ENCODE results near the gene XPO4.
"Not testable (repeated sequence)": the region's sequence is repeated elsewhere in the genome, so short reads cannot be mapped to it uniquely, and the experiment has no call there.

The XPO4 gene

DNA sequence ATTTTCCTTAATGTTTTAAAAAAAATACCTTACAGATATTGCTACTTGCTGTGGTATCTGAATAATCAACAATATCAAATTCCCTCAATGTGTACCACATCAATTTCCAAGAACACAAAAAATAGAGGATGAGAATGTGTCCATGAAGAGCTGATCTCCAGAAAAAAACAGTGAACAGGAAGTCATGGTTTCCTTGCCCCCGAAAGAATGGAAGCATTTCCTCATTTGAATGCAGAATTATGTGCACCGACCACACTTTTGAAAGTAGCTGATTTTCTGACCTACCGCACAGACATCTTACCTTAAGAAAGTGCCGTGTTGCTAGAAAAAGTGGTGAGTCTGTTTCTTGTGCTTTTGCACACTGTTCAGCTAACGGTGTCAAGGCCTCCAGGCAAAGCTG lies 115.4 kb downstream of the XPO4 start:
- no peak for DNase-seq (ENCODE audit: low spot score)

DNA sequence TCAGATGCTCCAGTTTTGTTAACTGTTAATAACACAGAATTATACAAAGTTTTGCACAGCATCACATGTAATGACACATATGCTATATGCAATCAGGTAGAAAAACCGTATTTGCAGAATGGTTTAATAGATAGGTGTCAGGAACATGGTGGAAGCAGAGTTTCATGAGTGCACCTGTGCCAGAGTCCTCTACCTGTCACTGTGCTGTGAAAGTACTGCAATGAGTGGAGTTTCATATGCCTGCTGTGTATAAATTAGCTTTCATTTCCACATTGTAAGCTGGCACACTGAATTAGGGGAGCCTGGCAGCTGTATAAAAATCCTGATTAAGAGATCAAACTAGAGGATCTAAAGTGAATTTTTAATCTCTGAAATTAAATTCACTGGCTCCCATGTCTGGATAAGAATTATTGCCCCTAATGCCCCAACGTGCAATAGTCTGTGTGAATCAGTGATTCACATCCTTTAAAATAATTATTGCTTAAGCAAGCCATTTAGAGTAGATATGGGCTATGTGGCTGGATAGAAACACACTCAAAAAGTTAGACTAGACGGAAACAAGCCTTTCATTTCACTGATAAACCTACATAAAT lies 120.3 kb downstream of the XPO4 start:
- no peak for DNase-seq (ENCODE audit: low spot score)

DNA sequence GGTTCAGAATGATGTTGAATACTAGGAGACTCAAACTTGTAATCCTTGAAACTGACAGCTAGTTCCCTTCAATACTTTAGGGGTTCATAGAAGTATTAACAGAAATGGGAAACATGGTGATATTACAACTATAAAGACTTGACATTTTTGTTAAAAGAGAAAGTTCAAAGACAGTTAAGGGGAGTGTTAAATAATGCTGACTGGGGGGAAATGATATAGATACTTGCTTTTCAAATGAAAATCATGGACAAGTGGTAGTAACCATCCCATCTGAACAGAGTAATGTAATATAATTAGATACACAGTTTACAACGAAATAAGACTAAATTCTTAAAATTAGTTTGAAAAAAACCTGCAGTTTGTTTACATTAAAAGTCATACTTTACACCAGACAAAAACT lies 122.2 kb downstream of the XPO4 start:
- DNase-seq (ENCODE audit: low spot score): no peak

DNA sequence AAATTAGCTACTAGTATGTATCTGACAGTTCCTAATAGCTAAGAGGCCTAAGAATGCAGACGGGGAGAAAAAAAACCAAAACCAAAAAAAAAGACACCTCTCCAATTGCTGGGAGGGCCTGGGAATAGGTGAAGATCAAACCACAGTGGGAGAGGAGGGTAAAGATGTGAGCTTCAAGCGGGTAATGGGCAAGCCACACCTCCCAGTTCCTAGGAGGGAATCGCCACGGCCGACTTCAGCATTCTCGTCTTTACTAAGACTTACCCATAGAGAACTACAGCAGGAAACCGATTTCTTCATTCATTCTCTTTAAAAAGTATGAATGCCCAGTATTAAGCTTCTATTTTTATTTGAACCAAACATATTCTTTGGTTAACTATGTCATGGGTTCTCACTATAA lies 123.1 kb downstream of the XPO4 start:
- DNase-seq (ENCODE audit: low spot score): no peak

DNA sequence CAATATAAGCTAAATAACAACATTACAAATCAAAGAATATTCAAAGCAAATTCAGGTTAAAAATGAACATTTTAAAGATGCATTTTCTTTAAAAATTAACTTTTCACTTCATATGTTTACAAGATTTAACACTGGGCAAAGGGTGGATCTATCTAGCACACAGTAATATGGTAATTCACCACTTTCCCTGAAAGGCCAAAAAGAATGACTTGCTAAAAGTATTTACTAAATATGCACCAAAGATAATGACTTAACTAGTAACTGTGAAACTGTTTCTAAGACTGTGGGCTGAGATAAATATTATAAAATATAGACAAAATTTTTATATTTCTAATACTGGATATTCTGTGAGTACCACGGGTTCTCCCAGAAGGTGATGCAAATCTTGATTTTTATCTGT lies 124.2 kb downstream of the XPO4 start:
- no peak for DNase-seq (ENCODE audit: low spot score)

DNA sequence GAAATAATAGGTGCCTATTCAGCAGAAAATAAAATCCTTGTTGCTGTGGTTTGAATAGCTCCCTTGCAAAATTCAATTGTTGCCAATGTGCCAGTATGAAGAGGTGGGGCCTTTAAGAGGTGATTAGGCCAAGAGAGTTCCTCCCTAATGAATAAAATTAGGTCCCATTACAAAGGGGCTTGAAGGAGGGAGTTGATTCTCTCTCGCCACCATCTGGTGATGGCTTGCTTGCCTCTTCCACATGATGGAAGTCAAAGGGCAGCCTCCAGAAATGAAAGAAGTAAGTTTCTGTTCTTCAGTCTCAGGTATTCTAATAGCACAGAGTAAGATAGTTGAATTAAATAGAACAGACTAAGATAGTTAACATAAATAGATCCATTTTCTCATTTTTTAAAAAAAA lies 125.8 kb downstream of the XPO4 start:
- DNase-seq (ENCODE audit: low spot score): no peak

DNA sequence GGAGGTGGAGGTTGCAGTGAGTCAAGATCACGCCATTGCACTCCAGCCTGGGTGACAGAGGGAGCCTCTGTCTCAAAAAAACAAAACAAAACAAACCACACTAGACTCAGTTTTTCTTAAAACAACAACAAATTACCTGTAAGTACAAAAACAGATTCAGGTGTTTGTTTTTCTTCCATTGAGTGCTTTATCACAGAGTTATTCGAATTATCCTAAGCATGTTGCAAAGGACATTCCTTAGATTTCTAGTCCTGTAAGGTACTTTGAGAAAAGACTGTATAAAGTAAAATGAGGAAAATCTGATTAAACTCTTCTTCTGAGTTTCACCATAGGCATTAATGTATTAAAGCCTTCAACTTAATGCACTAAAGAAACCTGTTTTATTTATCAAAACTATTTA lies 126.6 kb downstream of the XPO4 start:
- DNase-seq (ENCODE audit: low spot score): no peak

DNA sequence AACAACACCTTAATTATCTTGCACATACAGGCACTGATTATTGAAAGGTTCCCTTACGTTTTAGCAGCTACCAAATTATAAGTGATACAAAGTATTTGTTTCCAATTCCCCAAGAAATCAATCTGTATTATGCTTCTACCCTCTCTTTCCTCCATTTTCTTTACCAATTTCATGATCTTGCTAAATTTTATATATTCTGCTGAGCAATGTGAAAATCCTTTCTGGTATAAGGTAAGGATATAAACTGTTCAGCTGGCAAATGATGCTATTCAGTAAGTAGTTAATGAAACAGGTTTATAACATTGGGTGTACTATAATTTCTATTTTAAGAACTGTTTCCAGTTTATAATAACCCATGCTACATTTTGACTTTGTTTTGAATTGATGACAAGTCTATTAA lies 127.8 kb downstream of the XPO4 start:
- DNase-seq (ENCODE audit: low spot score): no peak

DNA sequence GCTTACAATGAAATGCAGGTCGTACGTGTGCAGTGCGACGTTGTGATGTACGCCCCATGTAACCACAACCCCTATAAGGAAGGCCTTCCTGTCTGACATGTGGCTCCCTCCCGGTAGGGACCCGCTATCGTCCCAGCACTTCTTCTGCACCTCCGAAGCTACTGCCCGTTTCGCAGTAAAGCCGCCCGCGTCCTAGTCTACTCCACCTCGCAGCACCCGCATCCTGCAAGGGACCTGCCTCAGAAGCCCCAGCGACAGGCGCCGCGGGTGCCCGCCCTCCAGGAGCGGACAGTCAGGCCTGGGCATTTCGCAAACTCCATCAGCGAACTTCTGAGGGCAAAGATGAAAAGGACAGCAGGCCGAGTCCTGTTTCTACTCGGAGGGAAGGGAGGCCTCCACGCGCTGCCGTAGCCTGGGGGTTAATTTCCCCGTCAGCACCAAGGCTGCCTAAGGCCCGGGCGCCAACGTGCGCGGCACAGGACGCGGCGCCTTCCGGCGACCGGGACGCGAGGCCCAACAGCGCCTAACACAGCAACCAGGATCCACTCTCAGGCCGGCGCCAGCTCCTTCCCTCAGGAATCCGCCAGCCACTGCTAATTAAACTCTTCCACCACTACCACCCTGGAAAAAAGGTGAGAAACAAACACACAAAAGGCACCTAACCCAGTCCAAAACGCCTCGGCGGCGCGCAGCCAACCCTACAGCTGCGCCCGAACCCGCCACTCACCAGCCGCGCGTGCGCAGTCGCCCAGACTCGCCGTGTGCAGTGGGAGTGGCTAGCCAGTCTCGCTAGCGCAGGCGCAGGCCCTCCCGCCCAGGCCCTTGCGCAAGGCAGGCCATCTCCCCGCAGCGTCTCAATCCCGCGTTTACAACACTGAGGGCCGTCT lies 129.1 kb downstream of the XPO4 start, which contains the start of gene EEF1AKMT1:
EEF1AKMT1 (minus strand) TSS at position 768 of the 887 bp plus-strand sequence. CDS start 16,363 bp downstream, outside the sequence.
- peak; percentile 94 for DNase-seq (ENCODE audit: low spot score)

DNA sequence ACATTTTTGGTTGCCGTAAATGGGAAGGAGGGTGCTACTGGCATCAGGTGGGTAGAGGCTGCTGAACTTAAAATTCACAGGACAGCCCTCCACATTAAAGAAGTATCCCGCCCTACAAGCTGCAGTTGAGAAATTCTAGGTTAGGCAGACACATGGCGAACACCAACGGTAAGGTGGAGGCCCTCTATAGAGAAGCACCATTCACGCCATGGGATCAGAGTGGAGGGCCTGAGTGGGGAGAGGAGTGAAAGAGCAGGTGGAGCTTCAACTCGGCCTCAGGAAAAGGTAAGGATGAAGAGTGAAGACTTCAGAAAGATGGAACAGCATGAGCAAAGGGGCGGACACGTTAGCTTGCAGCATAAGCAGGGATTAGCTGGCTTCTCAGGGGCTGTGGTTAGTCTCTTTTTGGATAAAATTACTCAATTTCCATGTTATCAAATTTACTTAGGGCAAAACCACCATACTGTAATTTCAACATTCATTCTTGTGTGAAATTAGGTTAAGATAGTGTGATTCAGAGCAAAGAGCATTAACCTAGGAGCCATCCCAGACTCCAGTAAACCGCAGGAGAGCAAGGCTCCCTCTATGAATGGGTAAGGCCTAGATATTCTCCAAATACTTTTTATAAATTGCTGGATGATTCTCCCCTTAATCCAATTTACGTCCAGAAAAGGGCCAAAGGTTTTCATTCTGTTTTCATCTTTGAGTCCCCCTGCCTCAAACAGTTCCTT lies 130.0 kb downstream of the XPO4 start:
- no peak for DNase-seq (ENCODE audit: low spot score)

DNA sequence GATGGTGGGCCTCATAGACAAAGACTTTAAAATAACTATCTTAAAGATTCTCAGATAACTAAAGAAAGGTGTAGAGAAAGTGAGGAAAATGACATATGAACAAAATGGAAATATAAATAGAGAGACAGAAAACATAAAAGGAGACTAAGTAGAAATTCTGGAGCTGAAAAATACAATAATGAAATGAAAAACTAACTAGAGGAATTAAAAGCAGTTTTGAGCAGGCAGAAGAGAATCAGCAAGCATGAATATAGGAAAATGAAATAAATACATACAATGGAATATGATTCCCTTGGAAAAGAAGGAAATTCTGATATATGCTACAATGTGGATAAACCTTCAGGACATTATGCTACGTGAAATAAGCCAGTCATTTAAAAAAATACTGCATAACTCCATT lies 132.7 kb downstream of the XPO4 start:
- DNase-seq (ENCODE audit: low spot score): no peak

DNA sequence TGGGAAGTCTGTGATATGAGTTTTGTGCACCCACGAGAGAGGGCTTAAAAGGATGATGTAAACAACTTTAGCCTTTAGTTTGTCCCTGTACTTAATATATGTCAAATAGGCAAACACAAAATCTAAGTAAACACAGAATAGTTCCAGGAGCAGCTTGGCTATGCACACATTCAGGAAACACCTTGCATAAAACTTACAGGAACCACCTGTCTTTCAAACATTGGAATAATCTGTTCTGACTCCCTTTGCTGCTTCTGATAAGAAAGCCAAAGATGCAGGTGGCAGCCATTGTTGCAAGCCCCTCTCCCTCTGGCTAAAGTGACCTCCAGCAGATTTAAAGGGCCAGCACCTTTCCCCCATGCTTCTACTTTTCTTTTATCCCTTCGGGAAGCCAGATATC lies 133.5 kb downstream of the XPO4 start:
- DNase-seq (ENCODE audit: low spot score): no peak

DNA sequence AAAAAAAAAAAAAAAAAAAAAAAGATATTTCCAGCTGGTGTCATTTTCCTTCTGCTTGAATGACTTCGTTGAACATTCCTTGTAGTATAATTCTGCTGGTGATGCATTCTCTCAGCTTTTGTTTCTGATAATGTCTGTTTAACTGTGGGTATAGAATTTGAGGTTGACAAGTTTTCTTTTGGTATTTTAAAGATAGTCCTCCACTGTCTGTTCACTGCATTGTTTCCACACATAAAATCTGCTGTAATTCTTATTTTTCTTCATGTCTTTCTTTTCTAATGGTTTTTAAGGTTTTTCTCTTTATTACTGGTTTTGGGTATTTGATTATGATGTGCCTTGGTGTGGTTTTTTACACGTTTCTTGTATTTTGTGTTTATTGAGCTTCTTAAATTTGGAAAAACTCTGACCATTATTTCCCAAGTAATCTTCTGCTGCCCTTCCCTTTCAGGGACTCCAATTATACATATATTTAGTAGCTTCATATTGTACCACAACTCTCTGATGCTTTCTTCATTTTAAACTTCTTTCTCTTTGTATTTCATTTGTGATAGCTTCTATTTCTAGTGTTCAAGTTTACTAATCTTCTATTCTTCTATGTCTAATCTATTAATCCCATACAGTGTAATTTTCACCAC lies 135.1 kb downstream of the XPO4 start:
- no peak for DNase-seq (ENCODE audit: low spot score)

DNA sequence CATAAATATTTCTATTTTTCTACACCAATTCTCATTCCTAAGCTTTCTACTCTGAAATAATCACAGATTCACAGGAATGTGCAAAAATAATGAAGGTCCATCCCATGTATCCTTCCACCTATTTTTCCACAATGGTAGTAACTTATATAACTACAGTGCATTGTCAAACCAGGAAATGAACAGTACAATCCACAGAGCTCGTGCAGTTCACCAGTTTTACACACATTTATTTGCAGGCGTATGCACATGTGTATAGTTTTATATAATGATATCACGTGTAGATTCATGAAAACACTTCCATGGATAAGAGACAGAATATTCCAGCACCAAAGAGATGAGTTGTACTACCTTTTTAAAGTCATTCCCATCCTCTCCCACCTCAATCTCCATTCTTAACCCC lies 141.7 kb downstream of the XPO4 start:
- no peak for DNase-seq (ENCODE audit: low spot score)

DNA sequence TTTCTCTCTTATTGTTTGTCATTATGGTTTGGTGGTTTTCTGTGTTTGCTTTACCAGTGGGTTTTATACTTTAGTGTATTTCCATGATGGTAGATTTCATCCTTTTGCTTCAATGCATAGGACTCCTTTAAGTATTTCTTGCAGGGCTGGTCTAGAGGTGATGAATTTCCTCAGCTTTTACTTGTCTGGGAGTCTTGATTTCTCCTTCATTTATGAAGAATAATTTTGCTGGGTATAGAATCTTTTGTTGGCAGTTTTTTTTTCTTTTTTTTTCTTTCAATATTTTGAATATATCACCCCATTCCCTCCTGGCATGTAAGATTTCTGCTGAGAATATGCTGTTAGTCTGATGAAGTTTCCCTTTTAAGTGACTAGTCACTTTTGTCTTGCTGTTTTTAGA lies 148.5 kb downstream of the XPO4 start:
- no peak for DNase-seq (ENCODE audit: low spot score)

DNA sequence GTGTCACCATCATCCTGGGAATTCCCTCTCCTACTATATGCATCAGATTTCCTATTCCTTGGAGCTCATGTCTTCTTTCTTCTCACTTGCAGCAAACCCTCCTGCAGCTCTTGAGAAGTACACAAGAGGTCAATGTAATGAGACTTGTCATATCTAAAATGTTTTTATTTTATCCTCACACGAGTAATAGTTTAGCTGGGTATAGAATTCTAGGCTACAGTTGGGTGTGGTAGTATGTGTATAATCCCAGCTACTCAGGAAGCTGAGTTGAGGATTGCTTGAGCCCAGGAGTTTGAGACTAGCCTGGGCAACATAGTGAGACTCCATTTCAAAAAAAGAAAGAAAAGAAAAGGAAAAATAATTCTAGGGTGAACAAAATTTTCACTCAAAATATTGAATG lies 153.2 kb downstream of the XPO4 start:
- no peak for DNase-seq (ENCODE audit: low spot score)

DNA sequence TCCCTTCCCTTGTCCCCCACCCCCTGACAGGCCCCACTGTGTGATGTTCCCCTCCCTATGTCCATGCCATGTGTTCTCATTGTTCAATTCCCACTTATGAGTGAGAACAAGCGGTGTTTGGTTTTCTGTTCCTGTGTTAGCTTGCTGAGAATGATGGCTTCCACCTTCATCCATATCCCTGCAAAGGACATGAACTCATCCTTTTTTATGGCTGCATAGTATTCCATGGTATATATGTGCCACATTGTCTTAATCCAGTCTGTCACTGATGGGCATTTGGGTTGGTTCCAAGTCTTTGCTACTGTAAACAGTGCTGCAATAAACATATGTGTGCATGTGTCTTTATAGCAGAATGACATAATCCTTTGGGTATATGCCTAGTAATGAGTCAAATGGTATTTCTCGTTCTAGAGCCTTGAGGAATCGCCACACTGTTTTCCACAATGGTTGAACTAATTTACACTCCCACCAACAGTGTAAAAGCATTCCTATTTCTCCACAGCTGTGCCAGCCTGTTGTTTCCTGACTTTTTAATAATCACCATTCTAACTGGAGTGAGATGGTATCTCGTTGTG lies 158.6 kb downstream of the XPO4 start:
- not testable (repeated sequence) for DNase-seq (ENCODE audit: low spot score)

DNA sequence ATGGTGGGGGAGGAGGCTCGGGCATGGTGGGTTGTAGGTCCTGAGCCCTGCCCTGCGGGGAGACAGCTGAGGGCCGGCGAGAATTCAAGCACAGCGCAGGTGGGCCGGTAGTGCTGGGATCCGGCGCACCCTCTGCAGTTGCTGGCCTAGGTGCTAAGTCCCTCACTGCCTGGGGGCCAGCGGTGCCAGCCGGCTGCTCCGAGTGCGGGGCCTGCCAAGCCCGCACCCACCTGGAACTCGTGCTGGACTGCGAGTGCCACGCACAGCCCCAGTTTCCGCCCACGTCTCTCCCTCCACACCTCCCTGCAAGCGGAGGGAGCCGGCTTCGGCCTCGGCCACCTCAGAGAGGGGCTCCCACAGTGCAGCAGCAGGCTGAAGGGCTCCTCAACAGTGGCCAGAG lies 162.5 kb downstream of the XPO4 start:
- no peak for DNase-seq (ENCODE audit: low spot score)

DNA sequence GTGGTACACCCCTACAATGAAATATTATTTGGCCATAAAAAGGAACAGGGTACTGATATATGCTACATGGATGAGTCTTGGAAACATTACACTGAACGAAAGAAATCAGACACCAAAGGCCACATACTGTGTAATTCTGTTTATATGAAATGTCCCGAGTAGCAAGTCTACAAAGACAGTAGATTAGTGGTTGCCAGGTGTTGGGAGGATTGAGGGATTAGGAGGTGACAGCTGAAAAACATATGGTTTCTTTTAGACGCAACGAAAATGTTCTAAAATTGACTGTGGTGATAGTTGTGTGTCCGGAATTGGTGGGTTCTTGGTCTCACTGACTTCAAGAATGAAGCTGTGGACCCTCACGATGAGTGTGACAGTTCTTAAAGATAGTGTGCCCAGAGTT lies 163.9 kb downstream of the XPO4 start:
- no peak for DNase-seq (ENCODE audit: low spot score)

DNA sequence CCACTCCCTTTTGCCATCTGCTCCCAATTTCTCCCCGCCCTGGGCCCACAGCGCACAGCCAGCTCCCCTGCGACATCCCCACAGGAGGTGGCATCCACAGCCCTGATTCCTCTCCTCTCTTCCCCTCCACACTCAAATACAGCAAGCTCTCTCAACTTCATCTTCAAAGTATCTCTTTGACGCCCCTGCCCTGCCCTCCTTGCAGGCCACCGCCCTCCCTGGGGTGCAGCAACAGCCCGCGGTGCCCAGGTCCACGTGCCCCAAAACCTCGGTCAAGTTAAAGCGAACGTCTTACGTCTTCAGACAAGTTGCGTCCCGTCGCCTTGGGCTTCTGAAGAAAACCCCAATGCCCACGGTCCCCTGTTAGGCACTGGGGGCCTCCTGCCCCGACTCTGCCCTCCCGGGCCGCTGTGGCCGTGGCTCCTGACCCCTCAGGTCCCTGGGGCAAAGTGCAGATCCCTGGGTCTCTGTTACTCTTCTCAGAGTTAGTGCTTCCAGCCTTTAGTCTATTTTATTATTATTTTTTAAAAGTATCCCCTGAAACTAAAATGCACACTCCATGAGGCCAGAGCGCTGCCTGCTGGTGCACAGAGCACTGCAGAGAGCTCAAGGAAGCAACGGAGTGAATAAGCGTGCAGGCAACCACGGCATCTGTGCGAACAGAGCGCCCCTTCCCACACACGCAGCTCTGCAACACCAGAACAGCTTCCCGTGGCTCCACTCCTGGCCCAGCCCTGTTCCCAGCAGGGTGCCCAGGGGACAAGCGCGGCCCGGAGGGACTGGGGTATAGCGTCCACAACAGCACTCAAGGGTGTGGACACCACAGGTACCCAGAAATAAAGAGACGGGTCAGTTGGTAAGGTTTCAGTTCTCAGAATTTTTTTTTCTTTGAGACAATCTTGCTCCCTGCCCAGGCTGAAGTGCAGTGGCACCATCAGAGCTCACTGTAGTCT lies 172.6 kb downstream of the XPO4 start:
- DNase-seq (ENCODE audit: low spot score): no peak
